ENCODE results near the gene TMEM273. TPM values are rescaled to one million over a fixed set of nuclear protein-coding genes. Genes with fewer than 3 reads are reported as not detected.
A peak's percentile ranks its signal among the peaks of the same experiment; 100 is the strongest.

TMEM273 gene
- total and polyA plus RNA-seq, 8 donors: 5.5 to 46.9 (median 7.0) TPM

GRCh38 chr10:49183596-49184542, 4.3 kb downstream of the TMEM273 start:
- peak overlapping the region in 1 of 2 donors; percentile 83 for H3K27ac ChIP-seq
- peaks cover 0 to 80% of the 10 kb centered on the region in 2 donors for H3K4me1 ChIP-seq
- H3K36me3 ChIP-seq: no peaks in the 10 kb centered on the region
- intact Hi-C loops (cut with DNase I): no loop called here
- DNase-seq: peak in 1 of 4 donors; percentile 29
- H3K27me3 ChIP-seq: no peaks in the 10 kb centered on the region
- no peak overlapping the region for H3K4me3 ChIP-seq
- no peaks in the 10 kb centered on the region for H3K9me3 ChIP-seq
- ATAC-seq: peak; percentile 34
- TF ChIP-seq CTCF (IDR thresholded peaks at IDR 0.05): no peak

- H3K36me3 ChIP-seq: no peaks in the 10 kb centered on the region
- TF ChIP-seq CTCF (IDR thresholded peaks at IDR 0.05): no peak
- no peaks in the 10 kb centered on the region for H3K27me3 ChIP-seq
- no peak overlapping the region for H3K4me3 ChIP-seq
- no peak for ATAC-seq
- intact Hi-C loops (cut with DNase I): no loop called here
- H3K27ac ChIP-seq: no peak overlapping the region
- H3K4me1 ChIP-seq: peaks cover 0 to 82% of the 10 kb centered on the region in 2 donors
- DNase-seq: no peak
- no peaks in the 10 kb centered on the region for H3K9me3 ChIP-seq
These were observed 5.4 kb downstream of the TMEM273 start for GRCh38 chr10:49182776-49183175.

- DNase-seq (no peak), ATAC-seq (no peak)
- H3K4me1 ChIP-seq: peaks cover 0 to 79% of the 10 kb centered on the region in 2 donors
- no peaks in the 10 kb centered on the region for H3K27me3 ChIP-seq
- H3K9me3 ChIP-seq: no peaks in the 10 kb centered on the region
- H3K27ac ChIP-seq: no peak overlapping the region
- no peaks in the 10 kb centered on the region for H3K36me3 ChIP-seq
- intact Hi-C loops (cut with DNase I): no loop called here
- no peak overlapping the region for H3K4me3 ChIP-seq
- TF ChIP-seq CTCF (IDR thresholded peaks at IDR 0.05): no peak
These were observed 7.7 kb downstream of the TMEM273 start for GRCh38 chr10:49180444-49180860.

- H3K27ac ChIP-seq: no peak overlapping the region
- ATAC-seq (no peak), DNase-seq (peak in 2 of 4 donors; percentile 30 to 35)
- H3K4me1 ChIP-seq: peaks cover 0 to 78% of the 10 kb centered on the region in 2 donors
- H3K9me3 ChIP-seq: no peaks in the 10 kb centered on the region
- intact Hi-C loops (cut with DNase I): no loop called here
- no peaks in the 10 kb centered on the region for H3K36me3 ChIP-seq
- no peaks in the 10 kb centered on the region for H3K27me3 ChIP-seq
- TF ChIP-seq CTCF (IDR thresholded peaks at IDR 0.05): no peak
- no peak overlapping the region for H3K4me3 ChIP-seq
These were observed 8.3 kb downstream of the TMEM273 start for GRCh38 chr10:49179699-49180443.

Data from left lung (tissue), 10 donors.